K562 (cell line): ENCODE measurements around the gene DCUN1D4. TPM values are rescaled to one million over a fixed set of nuclear protein-coding genes. Genes with fewer than 3 reads are reported as not detected.

Source experiments
- EP300 ChIP-seq: IDR thresholded peaks from 2 replicates; pipeline ENCODE4 v1.6.1; 2012; ENCODE audit warnings: low read length, improper control_type of control experiment
- HDGF ChIP-seq: fragments of 450-650 bp; IDR thresholded peaks from 2 replicates; pipeline ENCODE4 v1.6.1; 2016
- MBD2 ChIP-seq: sonication (generic); IDR thresholded peaks from 2 replicates; pipeline ENCODE4 v1.6.1; 2016; ENCODE audit warnings: low read depth, borderline replicate concordance
- NCOA1 ChIP-seq: fragments of 450-650 bp; IDR thresholded peaks from 2 replicates; pipeline ENCODE4 v1.6.1; 2016; ENCODE audit warnings: low read depth
- NRF1 ChIP-seq, 2 experiments: fragments of 450-650 bp; IDR thresholded peaks in 1 of 2; conservative IDR thresholded peaks in 1 of 2; 2 replicates each; pipeline ENCODE4 v1.6.1; 2014; ENCODE audit warnings: mild to moderate bottlenecking in 2 of 2
- PATZ1 ChIP-seq: fragments of 250-450 bp; sonication (Bioruptor Pico); IDR thresholded peaks from 2 replicates; pipeline ENCODE4 v1.5.0; 2020; ENCODE audit warnings: mild to moderate bottlenecking, borderline replicate concordance
- SMAD2 ChIP-seq: fragments of 150-350 bp; IDR thresholded peaks from 2 replicates; pipeline ENCODE4 v1.6.1; 2014; ENCODE audit warnings: low read depth, mild to moderate bottlenecking, low read length
- ZFP30 ChIP-seq: fragments of 250-450 bp; sonication (Bioruptor Pico); IDR thresholded peaks from 2 replicates; pipeline ENCODE4 v1.8.0; 2022; ENCODE audit warnings: moderate library complexity, mild to moderate bottlenecking, inconsistent platforms, borderline replicate concordance
- ZHX1 ChIP-seq: fragments of 150-350 bp; conservative IDR thresholded peaks from 2 replicates; pipeline ENCODE4 v1.6.1; 2014; ENCODE audit warnings: low read length
- ZKSCAN1 ChIP-seq: fragments of 150-350 bp; IDR thresholded peaks from 2 replicates; pipeline ENCODE4 v1.6.1; 2016; ENCODE audit warnings: low read depth, low read length
- ZNF184 ChIP-seq: sonication (generic); formaldehyde crosslinking; IDR thresholded peaks from 2 replicates; pipeline ENCODE4 v1.5.0; 2020; ENCODE audit warnings: missing genetic modification reagents
- ZNF444 ChIP-seq: fragments of 250-450 bp; sonication (Bioruptor Pico); IDR thresholded peaks from 2 replicates; pipeline ENCODE4 v1.4.0; 2020; ENCODE audit warnings: mild to moderate bottlenecking, moderate library complexity
- ZNF584 ChIP-seq: fragments of 200-800 bp; sonication (Bioruptor generic); IDR thresholded peaks from 2 replicates; pipeline ENCODE4 v1.6.1; 2016; ENCODE audit warnings: low read depth, mild to moderate bottlenecking, missing genetic modification characterization, missing compliant biosample characterization
- polyA plus RNA-seq, 8 experiments: library from polyadenylated mRNA; depleted of rRNA in 4 of 8; stranded (reverse) in 5 of 8; unstranded in 3 of 8; fragments of >200 nt; fragmentation: Nextera tagmentation in 2 of 8; fragmentation: Illumina TruSeq in 1 of 8; extraction: Ambion mirVana in 2 of 8; extraction: Trizol in 1 of 8; gene quantifications; 2 replicates each; pipeline versions ENCODE4 v1.2.1 to v1.2.3, GENCODE V29; 2011 to 2014; ENCODE audit warnings: inconsistent platforms in 1 of 8, missing spikeins in 1 of 8
- total RNA-seq, 7 experiments: library from RNA; depleted of rRNA in 6 of 7; stranded (reverse); fragments of >200 nt in 6 of 7; fragmentation: Illumina TruSeq in 2 of 7; extraction: Trizol in 2 of 7; gene quantifications; 2 replicates each; pipeline versions ENCODE4 v1.2.1 to v1.2.3, GENCODE V29; 2011 to 2021; ENCODE audit warnings: low replicate concordance in 1 of 7

The DCUN1D4 gene
- total and polyA plus RNA-seq, 9 of the 15 experiments (the other 6 are each of a cell fraction or from before 2014, with no cell fraction given) = 15.1 to 73.5 (median 23.0) TPM

GRCh38 chr4:51895816-51896408, 53.0 kb downstream of the DCUN1D4 start (continued):
- TF ChIP-seq PATZ1 (CRISPR knock-in tag) (no peak), HDGF (no peak), SMAD2 (no peak), MBD2 (no peak), NCOA1 (no peak), NRF1 (conservative IDR thresholded peaks at IDR 0.05 in 1 of 2, IDR thresholded peaks at IDR 0.05 in 1 of 2) (no peak), ZHX1 (no peak), ZNF584 (CRISPR knock-in tag) (no peak), EP300 (0 out of 2 replicates have a peak, but pooled peaks have one; percentile 7), ZNF444 (CRISPR knock-in tag) (no peak), ZKSCAN1 (no peak), ZNF184 (no peak), ZFP30 (no peak)
